B cell (primary cell): ENCODE measurements around the gene COTL1.

Experiments
- CTCF ChIP-seq: fragments of 200-600 bp; IDR thresholded peaks from one replicate; pipeline ENCODE4 v1.8.0; 2022; ENCODE audit warnings: antibody characterized with exemption, mild to moderate bottlenecking
- EZH2 ChIP-seq: IDR thresholded peaks from 2 replicates; pipeline ENCODE4 v1.6.1; 2012; ENCODE audit warnings: borderline replicate concordance, low read depth, mild to moderate bottlenecking, moderate library complexity, low read length; ENCODE audit not compliant: insufficient read depth, poor library complexity, severe bottlenecking

GRCh38 chr16:84575914-84576313 lies 42.0 kb downstream of the COTL1 start:
- TF ChIP-seq CTCF (no peak), EZH2 (no peak)
